ENCODE results near the gene PPA2.

DNA sequence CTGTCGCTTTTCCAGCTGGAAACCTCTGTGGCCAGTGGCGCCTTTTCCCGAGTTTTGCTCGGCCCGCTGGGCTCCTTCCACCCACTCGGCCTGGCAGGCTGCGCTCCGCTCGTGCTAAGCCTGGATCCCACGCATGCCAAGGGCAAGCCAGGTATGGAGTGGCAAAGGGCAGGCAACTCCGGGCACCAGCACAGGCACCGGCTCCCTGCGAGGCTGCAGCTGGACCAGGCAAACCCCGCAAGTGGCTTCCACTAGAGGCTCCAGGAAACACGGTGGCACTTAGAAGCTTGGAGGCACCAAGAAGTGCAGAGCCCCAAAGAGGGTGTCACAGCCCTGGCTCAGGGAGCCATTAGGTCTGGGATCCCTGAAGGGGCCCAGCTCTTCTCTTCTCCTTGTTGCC lies 59.5 kb downstream of the PPA2 start:
- TF ChIP-seq CTCF (conservative IDR thresholded peaks at IDR 0.05; ENCODE audit: low read depth in 2 of 2) (no peak), EZH2phosphoT487 (IDR thresholded peaks at IDR 0.05; ENCODE audit: unreplicated experiment) (no peak), POLR2AphosphoS5 (IDR thresholded peaks at IDR 0.05; ENCODE audit: low read depth) (no peak), JUNB (IDR thresholded peaks at IDR 0.05; ENCODE audit: unreplicated experiment) (no peak), REST (IDR thresholded peaks at IDR 0.05; ENCODE audit: unreplicated experiment) (no peak), EZH2 (IDR thresholded peaks at IDR 0.05; ENCODE audit: low read depth, unreplicated experiment) (no peak), CREB1 (CRISPR knock-in tag; IDR thresholded peaks at IDR 0.05; ENCODE audit: low read depth) (no peak), ZNF331 (CRISPR knock-in tag; IDR thresholded peaks at IDR 0.05; ENCODE audit: low read depth) (no peak), ZNF114 (CRISPR knock-in tag; IDR thresholded peaks at IDR 0.05) (no peak), STAT1 (IDR thresholded peaks at IDR 0.05; ENCODE audit: unreplicated experiment) (no peak), NANOG (IDR thresholded peaks at IDR 0.05; ENCODE audit: borderline replicate concordance) (no peak), ZNF462 (CRISPR knock-in tag; IDR thresholded peaks at IDR 0.05) (no peak)
- TF ChIP-seq, protein P1, sequence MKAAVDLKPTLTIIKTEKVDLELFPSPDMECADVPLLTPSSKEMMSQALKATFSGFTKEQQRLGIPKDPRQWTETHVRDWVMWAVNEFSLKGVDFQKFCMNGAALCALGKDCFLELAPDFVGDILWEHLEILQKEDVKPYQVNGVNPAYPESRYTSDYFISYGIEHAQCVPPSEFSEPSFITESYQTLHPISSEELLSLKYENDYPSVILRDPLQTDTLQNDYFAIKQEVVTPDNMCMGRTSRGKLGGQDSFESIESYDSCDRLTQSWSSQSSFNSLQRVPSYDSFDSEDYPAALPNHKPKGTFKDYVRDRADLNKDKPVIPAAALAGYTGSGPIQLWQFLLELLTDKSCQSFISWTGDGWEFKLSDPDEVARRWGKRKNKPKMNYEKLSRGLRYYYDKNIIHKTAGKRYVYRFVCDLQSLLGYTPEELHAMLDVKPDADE (IDR thresholded peaks at IDR 0.05) = no peak
